PFSK-1 (cell line): ENCODE results near the gene DKC1.

Source experiments
- POLR2AphosphoS5 ChIP-seq: IDR thresholded peaks from 2 replicates; pipeline ENCODE4 v1.6.1; 2012; ENCODE audit warnings: low read depth, mild to moderate bottlenecking, control low read depth, low read length, moderate library complexity
- TAF1 ChIP-seq: IDR thresholded peaks from 2 replicates; pipeline ENCODE4 v1.6.1; 2012; ENCODE audit warnings: low read length, control low read depth, borderline replicate concordance; ENCODE audit not compliant: insufficient read depth

- TF ChIP-seq POLR2AphosphoS5 (no peak), TAF1 (no peak)
These were observed 51.1 kb downstream of the DKC1 start for GRCh38 chrX:154813801-154814200.
